ENCODE results near the gene KIAA1328.

DNA sequence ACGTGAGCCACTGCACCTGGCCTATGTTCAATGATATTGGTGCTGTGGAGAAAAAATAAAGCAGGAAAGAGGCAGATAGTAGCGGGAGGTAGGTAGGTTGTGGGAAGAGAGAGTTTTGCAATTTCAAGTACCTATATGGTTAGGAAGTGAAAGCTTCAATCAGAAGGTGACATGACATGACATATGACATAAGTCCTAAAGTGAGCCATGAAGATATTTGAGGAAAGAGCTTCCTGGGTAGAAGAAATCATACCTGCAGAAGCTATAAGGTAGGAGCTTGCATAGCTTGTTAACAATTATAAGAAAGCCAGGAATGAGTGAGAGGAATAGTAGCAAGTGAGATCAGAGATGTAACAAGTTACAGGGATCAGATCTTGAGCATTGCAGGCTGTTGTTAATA is 4.2 kb downstream of the KIAA1328 start:
- TF ChIP-seq, protein P1, sequence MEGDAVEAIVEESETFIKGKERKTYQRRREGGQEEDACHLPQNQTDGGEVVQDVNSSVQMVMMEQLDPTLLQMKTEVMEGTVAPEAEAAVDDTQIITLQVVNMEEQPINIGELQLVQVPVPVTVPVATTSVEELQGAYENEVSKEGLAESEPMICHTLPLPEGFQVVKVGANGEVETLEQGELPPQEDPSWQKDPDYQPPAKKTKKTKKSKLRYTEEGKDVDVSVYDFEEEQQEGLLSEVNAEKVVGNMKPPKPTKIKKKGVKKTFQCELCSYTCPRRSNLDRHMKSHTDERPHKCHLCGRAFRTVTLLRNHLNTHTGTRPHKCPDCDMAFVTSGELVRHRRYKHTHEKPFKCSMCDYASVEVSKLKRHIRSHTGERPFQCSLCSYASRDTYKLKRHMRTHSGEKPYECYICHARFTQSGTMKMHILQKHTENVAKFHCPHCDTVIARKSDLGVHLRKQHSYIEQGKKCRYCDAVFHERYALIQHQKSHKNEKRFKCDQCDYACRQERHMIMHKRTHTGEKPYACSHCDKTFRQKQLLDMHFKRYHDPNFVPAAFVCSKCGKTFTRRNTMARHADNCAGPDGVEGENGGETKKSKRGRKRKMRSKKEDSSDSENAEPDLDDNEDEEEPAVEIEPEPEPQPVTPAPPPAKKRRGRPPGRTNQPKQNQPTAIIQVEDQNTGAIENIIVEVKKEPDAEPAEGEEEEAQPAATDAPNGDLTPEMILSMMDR (IDR thresholded peaks at IDR 0.05): no peak
- no peak for TF ChIP-seq POLR2A (IDR thresholded peaks at IDR 0.05)
